ENCODE results near the gene ASB3.

Gene ASB3

GRCh38 chr2:53620981-53621380 is 165.8 kb downstream of the ASB3 start:
- Histone ChIP-seq H4K20me1 (ENCODE audit: insufficient read depth, low read length) (no peaks in the 10 kb centered on the region), H3K36me3 (ENCODE audit: insufficient read depth, low read length) (no peaks in the 10 kb centered on the region), H3K4me1 (ENCODE audit: insufficient read depth, low read length) (no peaks in the 10 kb centered on the region), H3K9ac (ENCODE audit: low read depth, low read length) (no peak overlapping the region), H2AFZ (ENCODE audit: low read depth, low read length) (no peak overlapping the region), H3K27ac (ENCODE audit: low read length) (no peak overlapping the region), H3K4me2 (ENCODE audit: insufficient read depth, low read length) (no peak overlapping the region), H3K27me3 (ENCODE audit: insufficient read depth, low read length, poor library complexity) (no peaks in the 10 kb centered on the region), H3K9me3 (ENCODE audit: insufficient read depth, low read length, severe bottlenecking) (no peaks in the 10 kb centered on the region), H3K4me3 (ENCODE audit: low read depth in 1 of 2, low read length in 2 of 2) (no peak overlapping the region), H3K79me2 (ENCODE audit: insufficient read depth, low read length) (no peaks in the 10 kb centered on the region)
- ATAC-seq (ENCODE audit: insufficient read depth, low read depth) (no peak), DNase-seq (no peak)
- TF ChIP-seq EZH2 (IDR thresholded peaks at IDR 0.05; ENCODE audit: borderline replicate concordance, low read depth, low read length, severe bottlenecking) = no peak
- TF ChIP-seq CTCF (IDR thresholded peaks at IDR 0.05; ENCODE audit: borderline replicate concordance, extremely low read depth, low read length, poor library complexity, severe bottlenecking) = no peak
